SU-DHL-6 (cell line): ENCODE data around the gene B4GALT1.

Experiments
- H2AFZ ChIP-seq: fragments of 200-600 bp; sonication (generic); 2 replicates; pipeline ENCODE4 v1.6.1; 2014; ENCODE audit warnings: low read depth, mild to moderate bottlenecking, moderate library complexity, mixed read lengths, antibody characterized with exemption, low read length; ENCODE audit not compliant: severe bottlenecking
- H3F3A ChIP-seq: fragments of 200-600 bp; shearing (Covaris generic); 2 replicates; pipeline ENCODE4 v1.6.0; 2016; ENCODE audit warnings: antibody characterized with exemption, mild to moderate bottlenecking; ENCODE audit not compliant: insufficient read depth
- H3K27ac ChIP-seq: fragments of 200-600 bp; sonication (generic); 2 replicates; pipeline ENCODE4 v1.5.1; 2016; ENCODE audit warnings: low read depth, mild to moderate bottlenecking, low read length, moderate library complexity, mixed read lengths
- H3K27me3 ChIP-seq: fragments of 200-600 bp; sonication (generic), shearing (Covaris generic); 2 replicates; pipeline ENCODE4 v1.6.0; 2014; ENCODE audit warnings: mild to moderate bottlenecking, low read length
- H3K36me3 ChIP-seq: fragments of 200-600 bp; sonication (generic); 2 replicates; pipeline ENCODE4 v1.6.1; 2014; ENCODE audit warnings: mild to moderate bottlenecking, low read length, mixed read lengths
- H3K4me2 ChIP-seq: fragments of 300-600, 200-600 bp; shearing (Covaris generic), sonication (generic); 2 replicates; pipeline ENCODE4 v1.6.0; 2014; ENCODE audit warnings: low read length, low read depth, mild to moderate bottlenecking; ENCODE audit not compliant: poor library complexity, severe bottlenecking
- H3K4me3 ChIP-seq: fragments of 200-600 bp; sonication (generic); 2 replicates; pipeline ENCODE4 v1.5.1; 2014; ENCODE audit warnings: antibody characterized with exemption, low read length, mild to moderate bottlenecking, mixed read lengths; ENCODE audit not compliant: insufficient read depth, poor library complexity, severe bottlenecking
- H3K79me2 ChIP-seq: fragments of 200-600 bp; sonication (generic); 2 replicates; pipeline ENCODE4 v1.6.1; 2014; ENCODE audit warnings: mild to moderate bottlenecking, low read length, moderate library complexity; ENCODE audit not compliant: insufficient read depth
- H3K9ac ChIP-seq: fragments of 200-600 bp; sonication (generic); 2 replicates; pipeline ENCODE4 v1.7.0; 2014; ENCODE audit warnings: mild to moderate bottlenecking, low read length
- H3K9me2 ChIP-seq: fragments of 200-600 bp; sonication (generic); replicated peaks from 2 replicates; pipeline ENCODE4 v1.6.1; 2014; ENCODE audit warnings: low read length; ENCODE audit not compliant: insufficient read depth
- H3K9me3 ChIP-seq: fragments of 200-600 bp; sonication (generic); 2 replicates; pipeline ENCODE4 v1.6.1; 2014; ENCODE audit warnings: low read length, mixed read lengths; ENCODE audit not compliant: insufficient read depth
- H4K20me1 ChIP-seq: fragments of 200-600 bp; sonication (generic); 2 replicates; pipeline ENCODE4 v1.6.1; 2014; ENCODE audit warnings: low read depth, mild to moderate bottlenecking, antibody characterized with exemption, low read length, moderate library complexity, mixed read lengths
- CTCF ChIP-seq: fragments of 200-600 bp; sonication (generic); IDR thresholded peaks from one replicate; pipeline ENCODE4 v1.5.1; 2017; ENCODE audit warnings: antibody characterized with exemption, mild to moderate bottlenecking, low read length, moderate library complexity; ENCODE audit not compliant: insufficient read depth, poor library complexity, severe bottlenecking
- EZH2phosphoT487 ChIP-seq: fragments of 200-600 bp; sonication (generic), shearing (Covaris generic); conservative IDR thresholded peaks from 2 replicates; pipeline ENCODE4 v1.6.1; 2018; ENCODE audit warnings: mild to moderate bottlenecking, antibody characterized with exemption, low read length, moderate library complexity, mixed read lengths

B4GALT1 gene

GRCh38 chr9:33143241-33143661 is 23.9 kb downstream of the B4GALT1 start:
- Histone ChIP-seq H3K9ac (no peak overlapping the region), H3K27ac (no peak overlapping the region), H3K36me3 (no peaks in the 10 kb centered on the region), H3K4me2 (no peak overlapping the region), H4K20me1 (peaks cover 9% of the 10 kb centered on the region; the same call in 1 of the 2 replicates), H2AFZ (no peak overlapping the region), H3F3A (no peaks in the 10 kb centered on the region), H3K79me2 (no peaks in the 10 kb centered on the region), H3K9me3 (no peaks in the 10 kb centered on the region), H3K9me2 (no peaks in the 10 kb centered on the region), H3K27me3 (no peaks in the 10 kb centered on the region), H3K4me3 (no peak overlapping the region)
- TF ChIP-seq CTCF, result no peak
- no peak for TF ChIP-seq EZH2phosphoT487

- no peak overlapping the region for H2AFZ ChIP-seq
- no peaks in the 10 kb centered on the region for H3K27me3 ChIP-seq
- no peaks in the 10 kb centered on the region for H3K36me3 ChIP-seq
- H3K27ac ChIP-seq, result no peak overlapping the region
- peaks cover 9% of the 10 kb centered on the region; the same call in 1 of the 2 replicates for H4K20me1 ChIP-seq
- no peak overlapping the region for H3K9ac ChIP-seq
- no peak overlapping the region for H3K4me2 ChIP-seq
- H3K79me2 ChIP-seq, result no peaks in the 10 kb centered on the region
- H3F3A ChIP-seq, result no peaks in the 10 kb centered on the region
- H3K4me3 ChIP-seq, result no peak overlapping the region
- no peak for TF ChIP-seq EZH2phosphoT487
- TF ChIP-seq CTCF, result no peak
- H3K9me3 ChIP-seq, result no peaks in the 10 kb centered on the region
- H3K9me2 ChIP-seq, result no peaks in the 10 kb centered on the region
Measured at GRCh38 chr9:33142535-33142934, 24.6 kb downstream of the B4GALT1 start.

- Histone ChIP-seq H3K9me3 (no peaks in the 10 kb centered on the region), H3K79me2 (no peaks in the 10 kb centered on the region), H3K4me3 (no peak overlapping the region), H3K9ac (no peak overlapping the region), H3K4me2 (no peak overlapping the region), H2AFZ (no peak overlapping the region), H3K9me2 (no peaks in the 10 kb centered on the region), H3F3A (no peaks in the 10 kb centered on the region), H3K27me3 (no peaks in the 10 kb centered on the region), H3K36me3 (no peaks in the 10 kb centered on the region), H3K27ac (no peak overlapping the region), H4K20me1 (peaks cover 9% of the 10 kb centered on the region; the same call in 1 of the 2 replicates)
- TF ChIP-seq EZH2phosphoT487 (no peak), CTCF (no peak)
Measured at GRCh38 chr9:33140401-33141360, 26.5 kb downstream of the B4GALT1 start.
